Spleen (tissue), 11 donors: ENCODE data around the gene ADGRB2. TPM values are rescaled to one million over a fixed set of nuclear protein-coding genes. Genes with fewer than 3 reads are reported as not detected.

Source experiments
- DNase-seq: peaks from one replicate; pipeline ENCODE4 v3.0.0-alpha.2; 2020
- H3K27ac ChIP-seq, 8 donors: fragments of 200-600 bp; sonication (generic) in 7 of 8; 1 replicate in 4 of 8; 2 replicates in 4 of 8; pipeline versions ENCODE4 v1.5.0 to v1.8.0; 2016 to 2021; ENCODE audit warnings: inconsistent platforms in 4 of 8, mild to moderate bottlenecking in 4 of 8, moderate library complexity in 1 of 8
- H3K27me3 ChIP-seq, 7 donors: fragments of 200-600 bp; sonication (generic) in 6 of 7; replicated peaks in 1 of 7; 1 replicate in 4 of 7; 2 replicates in 3 of 7; pipeline versions ENCODE4 v1.5.0 to v1.8.0; 2016 to 2021; ENCODE audit warnings: inconsistent platforms in 3 of 7, mild to moderate bottlenecking in 1 of 7
- H3K36me3 ChIP-seq, 6 donors: fragments of 200-600 bp; sonication (generic) in 5 of 6; 1 replicate in 4 of 6; 2 replicates in 2 of 6; pipeline versions ENCODE4 v1.5.0 to v1.8.0; 2016 to 2021; ENCODE audit warnings: inconsistent platforms in 2 of 6
- H3K4me1 ChIP-seq, 6 donors: fragments of 200-600 bp; sonication (generic) in 5 of 6; 1 replicate in 3 of 6; 2 replicates in 3 of 6; pipeline versions ENCODE4 v1.5.0 to v1.8.0; 2016 to 2021; ENCODE audit warnings: inconsistent platforms in 3 of 6
- H3K4me3 ChIP-seq, 8 donors: fragments of 200-600 bp; sonication (generic) in 7 of 8; 1 replicate in 4 of 8; 2 replicates in 4 of 8; pipeline versions ENCODE4 v1.5.0 to v1.8.0; 2016 to 2021; ENCODE audit warnings: inconsistent platforms in 4 of 8, mild to moderate bottlenecking in 4 of 8, moderate library complexity in 2 of 8
- H3K9me3 ChIP-seq, 8 donors: fragments of 200-600 bp; sonication (generic) in 7 of 8; 1 replicate in 4 of 8; 2 replicates in 4 of 8; pipeline versions ENCODE4 v1.5.0 to v1.8.0; 2016 to 2021; ENCODE audit warnings: inconsistent platforms in 4 of 8
- CTCF ChIP-seq, 11 experiments: fragments of 200-600 bp in 7 of 11; fragments of 450-650 bp in 4 of 11; sonication (generic) in 4 of 11; IDR thresholded peaks in 8 of 11; conservative IDR thresholded peaks in 3 of 11; 1 replicate in 7 of 11; 2 replicates in 4 of 11; pipeline versions ENCODE4 v1.4.0 to v1.8.0; 2016 to 2021; ENCODE audit warnings: antibody characterized with exemption in 11 of 11, inconsistent platforms in 4 of 11, mild to moderate bottlenecking in 1 of 11
- POLR2A ChIP-seq, 3 donors: fragments of 450-650 bp; IDR thresholded peaks; one replicate each; pipeline ENCODE4 v1.5.1; 2017; ENCODE audit warnings: antibody characterized with exemption in 3 of 3, mild to moderate bottlenecking in 1 of 3
- POLR2AphosphoS5 ChIP-seq, 3 donors: sonication (generic); formaldehyde crosslinking; IDR thresholded peaks; one replicate each; pipeline ENCODE4 v1.5.1; 2017; ENCODE audit warnings: antibody characterized with exemption in 3 of 3
- WGBS, 5 donors: extraction: QIAGEN DNeasy Blood & Tissue Kit in 3 of 5; methylation state at CpG; one replicate each; pipeline versions ENCODE4 v1.1.5 to v1.1.7; 2013 to 2018; 5-methylcytosine and 5-hydroxymethylcytosine counted together
- intact Hi-C: fragments of 100-400 bp; cut with DNase I; formaldehyde crosslinking; loops from one replicate; pipeline ENCODE4 v1.15.0; 2023; ENCODE audit warnings: low total_unique reads
- polyA plus RNA-seq, 3 donors: library from polyadenylated mRNA; stranded (reverse); fragments of 200-250 nt; gene quantifications; one replicate each; pipeline ENCODE4 v1.2.1, GENCODE V29; 2013
- total RNA-seq, 7 donors: library from RNA; depleted of rRNA in 3 of 7; stranded (reverse); fragments of >200 nt in 3 of 7; fragmentation: NEBNext Ultra II Directional in 4 of 7; extraction: Animal tissue kit (Norgen Biotek cat#: 25700) in 4 of 7; gene quantifications; one replicate each; pipeline versions ENCODE4 v1.1.0 to v1.2.1, GENCODE V29; 2016 to 2021
- donor health status: healthy with polysubstance abuse.
- donor health status: DM: no; HTN: no; CAD: no; lungs with moderate emphysema.
- donor health status: DM: no; HTN: no; CAD: no.
- donor health status: Bipolar disorder and iron deficiency.
- donor health status: healthy.
- donor health status: DM: no; HTN: no; CAD: no.
- donor health status: DM: yes; HTN: yes; CAD: no.

ADGRB2 gene
- total and polyA plus RNA-seq, 10 donors: 0.52 to 5.1 (median 1.5) TPM

GRCh38 chr1:31755197-31755611 lies 8.9 kb downstream of the ADGRB2 start:
- peaks cover 0 to 21% (median 0%) of the 10 kb centered on the region in 7 donors for H3K27me3 ChIP-seq
- H3K27ac ChIP-seq: peak overlapping the region in 5 of 8 donors; percentile 3 to 53 (median 15)
- WGBS, 5 donors: 58 to 69% (median 65%) methylated on average over 7 to 9 of the region's 9 CpGs
- H3K36me3 ChIP-seq: no peaks in the 10 kb centered on the region
- no peaks in the 10 kb centered on the region for H3K9me3 ChIP-seq
- TF ChIP-seq POLR2A (IDR thresholded peaks at IDR 0.05) (no peak), POLR2AphosphoS5 (IDR thresholded peaks at IDR 0.05) (peak in 2 of 3 donors; percentile 54 to 67)
- intact Hi-C loops: no loop called here
- peaks cover 12 to 66% (median 60%) of the 10 kb centered on the region in 6 donors for H3K4me1 ChIP-seq
- no peak for DNase-seq
- H3K4me3 ChIP-seq: no peak overlapping the region

GRCh38 chr1:31754397-31754796 lies 9.7 kb downstream of the ADGRB2 start:
- intact Hi-C loops: no loop called here
- Histone ChIP-seq H3K36me3 (no peaks in the 10 kb centered on the region), H3K27me3 (peaks cover 0 to 17% (median 0%) of the 10 kb centered on the region in 7 donors), H3K27ac (peak overlapping the region in 3 of 8 donors; percentile 34 to 65 (median 53)), H3K4me1 (peaks cover 10 to 66% (median 60%) of the 10 kb centered on the region in 6 donors), H3K9me3 (no peaks in the 10 kb centered on the region), H3K4me3 (no peak overlapping the region)
- DNase-seq: no peak
- TF ChIP-seq CTCF (IDR thresholded peaks at IDR 0.05 in 8 of 11, conservative IDR thresholded peaks at IDR 0.05 in 3 of 11) (no peak), POLR2AphosphoS5 (IDR thresholded peaks at IDR 0.05) (no peak), POLR2A (IDR thresholded peaks at IDR 0.05) (no peak)
- WGBS, 5 donors: 79 to 97% (median 91%) methylated on average over 8 to 15 of the region's 15 CpGs

GRCh38 chr1:31753707-31754349 lies 10.3 kb downstream of the ADGRB2 start:
- no peak for DNase-seq
- TF ChIP-seq POLR2A (IDR thresholded peaks at IDR 0.05): no peak
- TF ChIP-seq POLR2AphosphoS5 (IDR thresholded peaks at IDR 0.05): peak in 2 of 3 donors; percentile 28 to 51
- TF ChIP-seq CTCF (IDR thresholded peaks at IDR 0.05 in 8 of 11, conservative IDR thresholded peaks at IDR 0.05 in 3 of 11): no peak
- H3K4me3 ChIP-seq: no peak overlapping the region
- peaks cover 0 to 12% (median 0%) of the 10 kb centered on the region in 7 donors for H3K27me3 ChIP-seq
- no peaks in the 10 kb centered on the region for H3K9me3 ChIP-seq
- intact Hi-C loops: no loop called here
- H3K27ac ChIP-seq: peak overlapping the region in 5 of 8 donors; percentile 22 to 71 (median 65)
- H3K4me1 ChIP-seq: peaks cover 10 to 66% (median 60%) of the 10 kb centered on the region in 6 donors
- H3K36me3 ChIP-seq: no peaks in the 10 kb centered on the region
- 58 to 83% (median 69%) methylated on average over 8 to 9 of the region's 9 CpGs for WGBS, 5 donors

- no peaks in the 10 kb centered on the region for H3K9me3 ChIP-seq
- peaks cover 10 to 72% (median 60%) of the 10 kb centered on the region in 6 donors for H3K4me1 ChIP-seq
- WGBS, 5 donors: 53 to 76% (median 61%) methylated on average over 10 to 12 of the region's 12 CpGs
- H3K36me3 ChIP-seq: no peaks in the 10 kb centered on the region
- no peak overlapping the region for H3K4me3 ChIP-seq
- H3K27ac ChIP-seq: peak overlapping the region in 5 of 8 donors; percentile 22 to 71 (median 65)
- DNase-seq: no peak
- H3K27me3 ChIP-seq: peaks cover 0 to 12% (median 0%) of the 10 kb centered on the region in 7 donors
- TF ChIP-seq CTCF (IDR thresholded peaks at IDR 0.05 in 8 of 11, conservative IDR thresholded peaks at IDR 0.05 in 3 of 11): no peak
- TF ChIP-seq POLR2AphosphoS5 (IDR thresholded peaks at IDR 0.05): peak; percentile 28 to 68 (median 56)
- intact Hi-C loops: no loop called here
Measured at GRCh38 chr1:31752952-31753475, 11.1 kb downstream of the ADGRB2 start.
